ENCODE data around the gene MRPL36. TPM values are rescaled to one million over a fixed set of nuclear protein-coding genes. Genes with fewer than 3 reads are reported as not detected.
A peak's percentile ranks its signal among the peaks of the same experiment; 100 is the strongest.

Gene MRPL36
- total and polyA plus RNA-seq, 9 donors: 26.8 to 60.7 (median 34.0) TPM

GRCh38 chr5:1748845-1749244, 50.8 kb downstream of the MRPL36 start:
- intact Hi-C loops (cut with DNase I): no loop called here
- Histone ChIP-seq H3K36me3 (no peaks in the 10 kb centered on the region), H3K4me3 (no peak overlapping the region), H3K27ac (no peak overlapping the region), H3K27me3 (no peaks in the 10 kb centered on the region), H3K9me3 (no peaks in the 10 kb centered on the region), H3K4me1 (ENCODE audit: insufficient read depth) (no peaks in the 10 kb centered on the region)
- TF ChIP-seq CTCF (IDR thresholded peaks at IDR 0.05): no peak
- no peak for TF ChIP-seq EP300 (IDR thresholded peaks at IDR 0.05)
- no peak for TF ChIP-seq POLR2A (IDR thresholded peaks at IDR 0.05)
- peak in 1 of 5 donors; percentile 2 for DNase-seq
- 79 to 84% (median 80%) methylated on average over 19 of the region's 19 CpGs for WGBS, 3 donors

Other genes with a start within 250 kb of the MRPL36 start
- 10 to 100 TPM; 16.3 to 50.8 (median 21.5) TPM for gene NDUFS6, start 1.6 kb upstream of the MRPL36 start, total RNA-seq
- gene NDUFS6, start 1.6 kb upstream of the MRPL36 start, polyA plus RNA-seq: 10 to 100 TPM; 17.0 to 31.2 TPM
- gene IRX4, start 83.1 kb upstream of the MRPL36 start, total RNA-seq: under 1 TPM in 1 of 7 donors, not detected in 6; 0.23 TPM
- not detected for gene IRX4, start 83.1 kb upstream of the MRPL36 start, polyA plus RNA-seq

Data from ovary (tissue), 9 donors.